Adrenal gland (tissue), 5 donors: Measurements from ENCODE around the gene SEZ6.

Experiments used
- POLR2A ChIP-seq, 2 donors: fragments of 450-650 bp; IDR thresholded peaks; one replicate each; pipeline ENCODE4 v1.6.1; 2017; ENCODE audit warnings: antibody characterized with exemption in 2 of 2, mild to moderate bottlenecking in 2 of 2, moderate library complexity in 1 of 2
- TF ChIP-seq, protein P1 (sequence below), 6 experiments: fragments of 450-650 bp in 4 of 6; fragments of 200-600 bp in 2 of 6; sonication (generic) in 1 of 6; IDR thresholded peaks; 1 replicate in 5 of 6; 2 replicates in 1 of 6; pipeline versions ENCODE4 v1.5.1 to v1.8.0; 2016 to 2021; ENCODE audit warnings: antibody characterized with exemption in 6 of 6, mild to moderate bottlenecking in 2 of 6, moderate library complexity in 1 of 6
- donor health status: DM: no; HTN: no; CAD: no.

DNA sequence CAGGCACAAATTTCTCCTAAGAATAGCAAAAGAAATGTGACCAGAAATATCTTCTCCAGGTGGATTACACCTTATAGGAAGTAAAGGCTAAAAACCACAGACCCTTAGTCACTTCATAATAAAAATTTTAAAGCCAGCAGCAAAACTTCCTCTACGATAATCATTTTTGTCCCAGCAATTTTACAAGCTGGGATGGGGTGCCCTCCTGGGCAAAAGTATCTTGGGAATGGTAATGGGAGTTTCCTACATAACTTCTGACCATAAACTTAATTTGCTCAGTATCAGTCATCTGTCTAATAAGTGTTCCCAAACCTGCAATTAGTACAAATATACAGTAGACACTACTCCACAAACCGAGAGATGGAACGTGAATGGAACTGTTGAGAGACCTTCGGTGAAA lies 57.5 kb downstream of the SEZ6 start:
- TF ChIP-seq, protein P1, sequence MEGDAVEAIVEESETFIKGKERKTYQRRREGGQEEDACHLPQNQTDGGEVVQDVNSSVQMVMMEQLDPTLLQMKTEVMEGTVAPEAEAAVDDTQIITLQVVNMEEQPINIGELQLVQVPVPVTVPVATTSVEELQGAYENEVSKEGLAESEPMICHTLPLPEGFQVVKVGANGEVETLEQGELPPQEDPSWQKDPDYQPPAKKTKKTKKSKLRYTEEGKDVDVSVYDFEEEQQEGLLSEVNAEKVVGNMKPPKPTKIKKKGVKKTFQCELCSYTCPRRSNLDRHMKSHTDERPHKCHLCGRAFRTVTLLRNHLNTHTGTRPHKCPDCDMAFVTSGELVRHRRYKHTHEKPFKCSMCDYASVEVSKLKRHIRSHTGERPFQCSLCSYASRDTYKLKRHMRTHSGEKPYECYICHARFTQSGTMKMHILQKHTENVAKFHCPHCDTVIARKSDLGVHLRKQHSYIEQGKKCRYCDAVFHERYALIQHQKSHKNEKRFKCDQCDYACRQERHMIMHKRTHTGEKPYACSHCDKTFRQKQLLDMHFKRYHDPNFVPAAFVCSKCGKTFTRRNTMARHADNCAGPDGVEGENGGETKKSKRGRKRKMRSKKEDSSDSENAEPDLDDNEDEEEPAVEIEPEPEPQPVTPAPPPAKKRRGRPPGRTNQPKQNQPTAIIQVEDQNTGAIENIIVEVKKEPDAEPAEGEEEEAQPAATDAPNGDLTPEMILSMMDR (IDR thresholded peaks at IDR 0.05): no peak
- TF ChIP-seq POLR2A (IDR thresholded peaks at IDR 0.05): no peak
